Activated naive CD8-positive, alpha-beta T cell treated with anti-CD3 and anti-CD28 coated beads, Interleukin-2, amount 50 U/mL, for 16 hours (primary cell): ENCODE measurements around the gene RNF144A.

ENCODE experiments used
- DNase-seq: peaks from one replicate; pipeline ENCODE4 v3.0.0-alpha.2; 2020; ENCODE audit warnings: low read depth, low spot score

RNF144A gene

GRCh38 chr2:6908291-6908690, 8.9 kb upstream of the RNF144A start:
- no peak for DNase-seq

- no peak for DNase-seq
Observed at GRCh38 chr2:6909431-6910385, 7.5 kb upstream of the RNF144A start.

- no peak for DNase-seq
Observed at GRCh38 chr2:6911721-6912120, 5.5 kb upstream of the RNF144A start.

GRCh38 chr2:6913415-6914157, 3.6 kb upstream of the RNF144A start:
- DNase-seq: peak; percentile 43

- no peak for DNase-seq
Observed at GRCh38 chr2:6914828-6915227, 2.4 kb upstream of the RNF144A start.

- no peak for DNase-seq
Observed at GRCh38 chr2:6915399-6915798, 1.8 kb upstream of the RNF144A start.

DNA sequence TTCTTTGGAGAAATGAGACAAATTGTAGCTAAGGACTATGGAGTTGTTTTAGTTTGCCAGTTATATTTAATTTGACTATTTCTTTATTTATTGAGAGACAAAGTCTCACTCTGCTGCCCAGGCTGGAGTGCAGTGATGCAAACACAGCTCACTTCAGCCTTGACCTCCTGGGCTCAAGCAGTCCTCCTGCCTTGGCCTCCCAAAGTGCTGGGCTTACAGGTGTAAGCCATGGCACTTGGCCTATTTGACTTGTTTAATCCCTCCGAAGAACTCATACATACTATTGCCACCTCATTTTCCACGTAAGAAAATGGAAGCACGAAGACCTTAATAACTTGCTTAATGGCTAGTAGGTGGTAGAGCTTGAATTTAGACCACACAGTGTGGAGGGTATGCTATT, 988 bp upstream of the RNF144A start:
- DNase-seq: no peak

DNA sequence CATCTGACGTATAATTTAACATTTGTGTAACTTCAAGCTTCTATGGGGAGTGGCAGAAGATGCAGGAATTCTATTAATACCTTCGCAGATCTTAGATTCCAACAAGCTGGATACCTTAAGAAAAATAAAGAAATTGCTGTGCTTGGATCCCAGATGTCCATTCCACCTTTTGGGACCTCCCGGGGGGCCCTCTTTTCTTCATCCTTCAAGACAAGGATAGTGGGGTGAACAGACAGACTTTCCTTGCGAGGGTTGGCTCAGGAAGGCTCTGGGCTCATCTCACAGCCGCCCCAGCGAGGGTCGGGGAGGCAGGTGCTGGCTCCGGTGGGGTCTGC, 509 bp upstream of the RNF144A start:
- DNase-seq: no peak

- DNase-seq: no peak
Observed at GRCh38 chr2:6917761-6918421, 679 bp downstream of the RNF144A start.

- no peak for DNase-seq
Observed at GRCh38 chr2:6919901-6920742, 2.9 kb downstream of the RNF144A start.

- DNase-seq: no peak
Observed at GRCh38 chr2:6920743-6921064, 3.5 kb downstream of the RNF144A start.

GRCh38 chr2:6921321-6921922, 4.2 kb downstream of the RNF144A start:
- no peak for DNase-seq

GRCh38 chr2:6922201-6922656, 5.0 kb downstream of the RNF144A start:
- no peak for DNase-seq

DNA sequence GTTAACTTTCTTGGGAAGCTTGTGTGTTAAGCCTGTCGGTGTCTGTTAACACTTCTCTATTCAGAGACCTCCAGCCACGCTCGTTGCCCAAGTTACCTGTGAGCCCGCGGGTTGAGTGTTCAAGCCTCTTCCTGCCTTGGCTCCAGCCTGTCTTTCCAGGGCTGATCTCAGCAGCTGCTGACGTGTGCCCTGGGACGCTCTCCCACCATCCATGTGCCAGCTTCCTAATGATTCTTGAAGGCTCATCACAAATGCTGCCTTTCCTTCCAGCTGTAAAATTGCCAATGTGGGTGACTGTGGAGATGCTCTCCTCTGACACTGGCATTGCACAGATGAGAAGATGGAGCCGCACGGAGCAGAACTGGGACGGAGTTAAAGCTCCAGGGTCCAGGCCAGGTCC, 6.1 kb downstream of the RNF144A start:
- no peak for DNase-seq

GRCh38 chr2:6924101-6924923, 7.1 kb downstream of the RNF144A start:
- no peak for DNase-seq

- no peak for DNase-seq
Observed at GRCh38 chr2:6924924-6925409, 7.8 kb downstream of the RNF144A start.

GRCh38 chr2:6926071-6926732, 9.0 kb downstream of the RNF144A start:
- no peak for DNase-seq

DNA sequence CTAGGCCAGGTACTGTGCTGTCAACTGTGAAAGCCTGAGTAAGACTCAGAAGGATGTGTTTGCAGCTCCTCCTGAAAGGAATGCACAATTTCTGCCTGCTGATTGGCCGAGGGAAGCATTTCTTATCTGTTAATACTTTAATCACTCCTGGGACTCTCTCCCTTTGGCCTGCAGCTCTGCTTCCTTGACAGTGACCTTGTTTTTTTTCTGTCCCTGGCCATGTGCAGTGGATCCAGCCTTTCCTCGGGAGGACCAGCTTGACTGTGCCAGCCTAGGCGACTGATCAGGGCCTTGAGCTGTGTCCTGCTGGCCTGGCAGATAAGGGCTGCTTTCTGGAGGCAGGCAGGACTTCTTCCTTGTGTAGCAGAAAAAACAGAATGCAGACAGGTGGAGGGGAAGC, 10.0 kb downstream of the RNF144A start:
- DNase-seq: no peak

DNA sequence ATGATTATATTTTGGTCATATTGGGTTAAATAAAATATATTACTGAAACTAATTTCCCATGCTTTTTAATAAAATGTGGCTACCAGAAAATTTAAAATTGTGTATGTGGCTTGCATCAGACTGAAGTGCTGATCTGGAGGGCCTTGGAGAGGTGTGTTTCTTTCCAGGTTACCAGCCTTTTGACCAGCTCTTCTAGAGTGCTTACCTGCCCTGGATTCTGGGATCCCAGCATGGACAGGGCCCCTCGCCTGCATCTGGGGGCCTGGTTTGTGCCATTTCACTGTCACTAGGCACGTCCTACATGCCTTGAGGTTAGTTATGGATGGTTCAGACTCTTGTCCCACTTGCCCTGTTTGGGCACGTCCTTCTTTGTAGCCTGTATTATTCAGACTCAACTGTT, 10.5 kb downstream of the RNF144A start:
- DNase-seq: no peak

- DNase-seq: no peak
Observed at GRCh38 chr2:6928452-6928851, 11.2 kb downstream of the RNF144A start.
